ENCODE data around the gene TTC23. TPM values are rescaled to one million over a fixed set of nuclear protein-coding genes. Genes with fewer than 3 reads are reported as not detected.

Gene TTC23
- total RNA-seq, 1 donor from 2014 or later, result 5.3 TPM

GRCh38 chr15:99109555-99110021 is 139.8 kb downstream of the TTC23 start:
- DNase-seq (ENCODE audit: low spot score in 2 of 2) (no peak), FAIRE-seq (no peak)

GRCh38 chr15:99108993-99109392 is 140.4 kb downstream of the TTC23 start:
- FAIRE-seq (no peak), DNase-seq (ENCODE audit: low spot score in 2 of 2) (no peak)

GRCh38 chr15:99106417-99107220 is 142.8 kb downstream of the TTC23 start:
- no peak for DNase-seq (ENCODE audit: low spot score in 2 of 2)
- FAIRE-seq, result no peak

- DNase-seq (ENCODE audit: low spot score in 2 of 2), result peak in 1 of 2 donors; percentile 60
- no peak for FAIRE-seq
These were observed 143.7 kb downstream of the TTC23 start for GRCh38 chr15:99105514-99106341.

GRCh38 chr15:99104788-99105513 is 144.4 kb downstream of the TTC23 start, which contains the start of gene SYNM:
SYNM (plus strand) TSS chr15:99105080; CDS start chr15:99105200, 120 bp downstream.
- DNase-seq (ENCODE audit: low spot score in 2 of 2), result peak; percentile 92 to 94
- FAIRE-seq, result no peak

- DNase-seq (ENCODE audit: low spot score in 2 of 2) (no peak), FAIRE-seq (no peak)
These were observed 146.1 kb downstream of the TTC23 start for GRCh38 chr15:99103279-99103678.

- no peak for FAIRE-seq
- DNase-seq (ENCODE audit: low spot score in 2 of 2), result no peak
These were observed 146.8 kb downstream of the TTC23 start for GRCh38 chr15:99102332-99103235.

GRCh38 chr15:99101501-99101900 is 147.9 kb downstream of the TTC23 start:
- no peak for DNase-seq (ENCODE audit: low spot score in 2 of 2)
- no peak for FAIRE-seq

- FAIRE-seq, result no peak
- peak; percentile 74 to 77 for DNase-seq (ENCODE audit: low spot score in 2 of 2)
These were observed 148.9 kb downstream of the TTC23 start for GRCh38 chr15:99100245-99101173.

- DNase-seq (ENCODE audit: low spot score in 2 of 2) (no peak), FAIRE-seq (no peak)
These were observed 149.7 kb downstream of the TTC23 start for GRCh38 chr15:99099661-99100060.

GRCh38 chr15:99098991-99099390 is 150.4 kb downstream of the TTC23 start:
- DNase-seq (ENCODE audit: low spot score in 2 of 2), result no peak
- no peak for FAIRE-seq

- FAIRE-seq (no peak), DNase-seq (ENCODE audit: low spot score in 2 of 2) (no peak)
These were observed 151.0 kb downstream of the TTC23 start for GRCh38 chr15:99098426-99098825.

GRCh38 chr15:99097441-99098410 is 151.7 kb downstream of the TTC23 start:
- no peak for FAIRE-seq
- DNase-seq (ENCODE audit: low spot score in 2 of 2), result no peak

- FAIRE-seq (no peak), DNase-seq (ENCODE audit: low spot score in 2 of 2) (no peak)
These were observed 152.4 kb downstream of the TTC23 start for GRCh38 chr15:99096894-99097426.

- FAIRE-seq (no peak), DNase-seq (ENCODE audit: low spot score in 2 of 2) (no peak)
These were observed 153.0 kb downstream of the TTC23 start for GRCh38 chr15:99096173-99096893.

GRCh38 chr15:99095626-99096025 is 153.8 kb downstream of the TTC23 start:
- FAIRE-seq (no peak), DNase-seq (ENCODE audit: low spot score in 2 of 2) (no peak)
